Stimulated activated naive CD8-positive, alpha-beta T cell treated with anti-CD3 and anti-CD28 coated beads, Interleukin-15, Interleukin-2, amounts not matched to agents 100 U/mL and 50 U/mL, for 24 hours (primary cell): ENCODE results near the gene TRIM66.

Experiments used
- ATAC-seq: fragments of 150-1000 bp; cut with Tn5 transposase; one replicate; pipeline ENCODE4 v1.10.0; 2021
- DNase-seq: peaks from one replicate; pipeline ENCODE4 v3.0.0; 2021

The TRIM66 gene

GRCh38 chr11:8682303-8683114, at the start of gene TRIM66, which contains the start of gene RPL27A:
Gene TRIM66, minus strand, starts transcription at chr11:8682665. Its CDS starts 10,391 bp downstream, at chr11:8672274.
Gene RPL27A, plus strand, starts transcription at chr11:8682792. Its CDS starts 22 bp downstream, at chr11:8682814.
- peak; percentile 96 for ATAC-seq
- peak; percentile 99 for DNase-seq

GRCh38 chr11:8731647-8732323, 49.3 kb upstream of the TRIM66 start:
- ATAC-seq (no peak), DNase-seq (no peak)

DNA sequence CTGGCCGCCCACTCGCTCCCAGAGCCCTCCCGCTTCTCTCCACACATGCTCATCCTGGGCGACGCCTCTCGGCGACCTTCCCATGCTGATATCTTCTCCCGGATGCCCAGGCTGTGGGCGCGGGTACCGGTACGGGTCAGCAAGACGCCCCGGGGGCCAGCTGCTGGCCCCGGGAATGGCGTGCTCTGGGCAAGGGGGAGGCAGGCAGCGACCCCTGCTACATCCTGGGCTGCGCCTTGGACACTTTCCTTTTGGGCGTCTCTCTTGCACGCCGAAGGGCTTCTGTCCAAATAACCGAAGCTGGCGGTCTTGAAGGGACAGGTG, 48.2 kb upstream of the TRIM66 start:
- ATAC-seq = no peak
- no peak for DNase-seq

DNA sequence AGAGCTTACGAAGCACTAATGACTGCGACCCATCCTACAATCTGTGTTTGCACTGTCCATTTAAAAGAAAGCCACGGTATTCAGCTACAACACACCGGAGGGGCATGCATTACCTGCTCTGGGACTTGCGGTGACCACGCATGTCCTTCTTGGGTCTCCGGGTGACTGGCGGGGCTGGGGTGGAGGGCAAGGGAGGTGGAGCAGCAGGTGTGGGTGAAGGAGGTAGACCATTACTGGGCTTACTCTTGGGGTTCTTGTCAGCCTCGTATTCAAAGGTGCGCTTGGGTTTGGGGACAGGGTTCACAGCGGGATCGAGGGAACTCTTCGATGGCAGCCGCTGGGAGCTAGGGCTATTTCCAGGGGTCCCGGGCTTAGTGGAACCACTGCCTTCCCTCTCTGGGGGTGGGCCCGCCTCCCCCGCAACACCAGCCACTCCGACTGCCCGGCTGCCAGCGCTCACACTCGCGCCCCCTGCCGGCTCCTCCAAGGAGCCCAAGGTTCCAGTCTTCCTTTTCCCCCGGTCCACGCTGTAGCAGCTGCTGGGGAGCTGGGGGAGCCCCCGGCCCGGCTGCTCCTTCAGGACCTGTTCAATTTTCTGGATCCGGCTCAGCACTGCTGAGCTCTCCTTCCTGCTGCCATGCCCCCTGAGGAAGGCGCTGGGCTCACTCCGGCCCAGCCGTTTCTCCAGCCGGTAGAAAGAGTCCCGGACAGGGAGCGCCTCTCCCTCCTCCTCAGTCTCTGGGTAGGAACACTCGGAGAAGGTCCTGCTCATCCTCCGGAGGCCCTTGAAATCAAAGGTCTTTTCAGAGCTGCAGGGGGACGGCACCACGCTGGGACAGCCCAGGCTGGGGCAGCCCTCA, 47.6 kb upstream of the TRIM66 start:
- ATAC-seq = no peak

DNA sequence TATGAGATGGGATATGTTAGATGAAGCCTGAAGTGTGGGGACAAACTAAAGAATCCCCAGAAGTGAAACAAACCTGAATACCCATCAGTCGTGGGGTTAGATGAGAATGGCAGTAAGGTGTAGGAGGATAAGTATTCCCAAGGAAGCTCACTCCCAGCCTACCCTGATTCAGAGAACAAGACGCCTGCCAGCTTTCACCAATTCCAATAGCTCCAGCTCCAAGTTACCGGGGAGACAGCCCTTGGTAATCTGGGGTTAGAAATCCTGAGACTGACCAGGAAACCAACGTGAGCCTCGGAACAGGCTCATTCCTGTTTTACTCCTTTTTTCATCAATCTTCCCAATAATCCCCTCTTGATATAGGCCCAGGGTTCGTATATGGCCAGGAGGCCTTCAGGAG, 46.6 kb upstream of the TRIM66 start:
- ATAC-seq (no peak), DNase-seq (no peak)

More for the DNA sequence above, 47.6 kb upstream of the TRIM66 start:
- DNase-seq = no peak

- no peak for DNase-seq
- ATAC-seq = peak; percentile 34
Measured at GRCh38 chr11:8728563-8728962, 46.1 kb upstream of the TRIM66 start.

DNA sequence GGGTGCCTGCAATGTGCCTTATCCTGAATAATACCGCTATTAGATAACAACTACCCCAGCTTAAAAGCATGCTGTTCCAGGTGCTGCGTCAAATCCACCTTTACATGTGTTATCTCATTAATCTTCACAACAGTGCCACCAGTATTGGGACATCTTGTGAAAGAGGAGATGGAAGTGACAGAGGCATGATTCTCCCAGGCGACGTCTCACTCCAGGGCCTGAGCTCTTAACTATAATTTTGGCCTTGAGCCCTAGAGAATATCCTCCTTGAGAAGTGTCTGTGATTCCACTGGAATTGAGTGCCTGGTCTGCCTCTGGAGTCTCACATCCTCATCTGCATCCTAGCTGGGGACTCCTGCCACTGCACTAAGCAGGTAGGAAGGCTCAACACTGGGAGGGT, 43.9 kb upstream of the TRIM66 start:
- ATAC-seq = no peak
- no peak for DNase-seq

DNA sequence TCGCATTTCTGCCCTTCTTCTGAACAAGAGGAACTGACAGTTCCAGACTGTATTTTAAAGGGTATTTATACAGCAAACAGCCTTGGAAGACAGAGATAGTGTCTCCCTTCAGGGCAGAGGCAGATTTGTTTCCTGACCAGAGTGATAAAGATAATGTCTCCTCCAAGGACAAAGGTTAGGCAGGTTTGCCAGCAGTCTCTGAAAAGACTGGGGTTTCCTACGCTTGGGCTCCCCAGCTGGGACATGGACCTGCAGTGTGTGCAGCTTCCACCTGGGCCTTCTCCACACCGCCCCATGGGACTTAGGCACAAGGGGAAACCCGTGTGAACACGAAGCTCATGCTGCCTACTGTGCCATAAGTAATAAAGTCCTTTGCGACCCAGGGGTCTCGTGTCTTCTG, 42.2 kb upstream of the TRIM66 start:
- ATAC-seq = no peak

DNA sequence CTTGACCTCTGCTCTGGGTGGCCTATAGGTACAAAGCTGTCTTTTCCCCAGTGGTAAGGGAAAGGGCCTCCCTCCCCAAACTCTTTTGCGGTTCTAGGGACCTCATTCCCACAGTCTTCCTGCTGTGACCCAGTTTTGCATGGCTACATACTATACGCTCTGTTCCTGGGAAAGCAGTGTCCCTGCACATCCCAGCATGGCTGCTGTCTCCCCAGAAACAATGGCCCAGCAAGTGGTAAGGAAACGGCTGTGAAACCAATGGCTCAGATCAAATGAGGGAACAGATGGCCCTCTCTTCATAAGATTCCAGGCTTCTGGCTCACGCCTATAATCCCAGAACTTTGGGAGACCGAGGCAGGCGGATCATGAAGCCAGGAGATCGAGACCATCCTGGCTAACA, 41.2 kb upstream of the TRIM66 start:
- DNase-seq (no peak), ATAC-seq (no peak)

More for the DNA sequence above, 42.2 kb upstream of the TRIM66 start:
- no peak for DNase-seq

- DNase-seq = no peak
- no peak for ATAC-seq
Measured at GRCh38 chr11:8722809-8723208, 40.3 kb upstream of the TRIM66 start.

DNA sequence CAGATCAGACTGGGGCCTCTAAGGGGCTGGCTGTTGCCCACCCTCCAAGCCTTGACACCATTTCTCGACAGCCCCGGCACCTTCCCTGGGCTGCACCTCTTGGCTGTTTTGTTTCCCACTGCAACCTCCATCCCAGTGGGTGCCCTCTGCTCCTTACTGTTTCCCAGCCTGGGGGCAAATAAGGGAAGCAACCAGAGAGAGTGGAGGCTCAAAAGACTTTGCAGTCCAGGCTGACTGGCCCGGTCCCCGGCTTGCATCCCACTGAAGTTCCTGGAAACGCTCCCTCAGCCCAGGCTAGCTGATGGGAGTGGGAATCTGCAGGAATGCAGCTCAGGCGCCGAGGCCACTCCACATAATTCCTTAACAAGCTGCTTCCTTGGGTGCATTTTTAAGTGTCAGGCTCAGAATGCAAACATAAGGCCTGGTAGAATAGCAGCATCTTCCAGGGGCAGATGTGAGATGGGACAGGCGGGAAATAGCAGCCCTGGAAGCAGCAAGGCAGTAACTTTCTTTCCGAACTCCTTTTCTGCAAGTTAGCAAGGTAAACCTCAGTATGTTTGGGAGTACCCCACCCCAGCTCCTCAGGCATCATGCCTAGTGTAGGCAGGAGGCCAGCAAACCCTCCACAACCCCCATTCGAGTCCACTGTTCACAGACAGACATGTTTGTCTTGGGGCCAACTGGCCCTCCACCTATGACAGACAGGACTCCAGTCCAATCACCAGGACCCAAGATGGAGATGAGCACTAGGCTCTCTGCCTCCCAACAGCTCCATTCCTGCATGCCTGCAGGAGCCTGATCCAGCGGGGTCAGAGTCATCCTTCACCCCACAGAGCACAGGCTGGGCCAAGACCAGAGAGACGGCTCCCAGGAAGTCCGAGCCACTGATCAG, 39.4 kb upstream of the TRIM66 start:
- DNase-seq (no peak), ATAC-seq (no peak)

DNA sequence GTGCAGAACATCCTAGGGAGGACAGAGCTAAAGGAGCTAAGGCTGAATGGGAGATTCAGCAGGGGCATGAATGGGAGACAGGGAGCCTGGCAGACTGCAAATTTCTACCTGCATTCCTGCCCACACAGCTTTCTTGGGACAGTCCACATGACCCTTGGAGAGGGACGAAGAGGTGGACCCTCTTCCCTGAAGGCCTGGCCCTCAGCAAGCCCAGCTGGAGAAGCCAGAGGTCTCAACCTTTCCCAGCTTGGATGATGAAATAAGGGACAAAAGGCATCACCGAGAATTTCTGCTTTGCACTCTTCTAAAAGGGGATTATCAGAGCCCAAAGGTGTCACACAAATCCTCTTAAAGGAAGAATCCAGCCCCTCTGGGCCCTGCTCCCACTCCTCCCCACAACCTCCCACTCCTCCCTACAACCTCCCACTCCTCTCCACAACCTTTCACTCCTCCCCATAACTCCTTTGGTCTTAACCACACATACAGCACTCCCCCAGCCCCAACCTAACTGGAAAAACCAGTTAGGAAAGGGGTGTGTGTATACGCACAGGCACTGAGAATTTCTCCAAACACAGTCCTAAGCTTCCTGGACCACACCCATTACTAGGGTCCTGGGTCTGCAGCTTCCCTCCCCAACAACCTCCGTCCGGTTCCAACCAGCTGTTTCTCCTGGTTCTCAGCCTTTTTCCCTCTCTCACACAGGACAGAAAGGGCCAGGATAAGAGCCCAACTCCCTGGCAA, 38.6 kb upstream of the TRIM66 start:
- DNase-seq (no peak), ATAC-seq (no peak)

GRCh38 chr11:8720352-8720751, 37.9 kb upstream of the TRIM66 start:
- DNase-seq (no peak), ATAC-seq (no peak)

GRCh38 chr11:8719721-8720120, 37.3 kb upstream of the TRIM66 start:
- no peak for ATAC-seq

GRCh38 chr11:8719211-8719649, 36.8 kb upstream of the TRIM66 start:
- ATAC-seq = no peak
- no peak for DNase-seq

More at GRCh38 chr11:8719721-8720120, 37.3 kb upstream of the TRIM66 start:
- no peak for DNase-seq

- no peak for ATAC-seq
- no peak for DNase-seq
Measured at GRCh38 chr11:8717876-8718753, 35.6 kb upstream of the TRIM66 start.

DNA sequence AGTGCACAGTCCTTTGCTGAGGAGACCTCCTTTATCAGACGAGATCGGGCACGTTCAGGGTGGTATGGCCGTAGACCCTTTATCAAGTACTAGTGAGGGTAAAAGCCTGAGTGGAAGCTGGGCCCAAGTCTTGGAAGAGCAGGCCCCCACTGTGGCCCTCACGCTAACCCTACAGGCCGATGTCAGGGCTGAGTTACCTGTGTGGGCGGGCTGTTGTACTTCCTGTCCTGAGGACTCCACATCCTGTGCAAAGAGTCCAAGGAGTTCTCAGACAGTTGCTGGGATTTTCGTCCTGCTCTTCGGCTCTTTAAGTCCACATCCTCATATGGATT, 35.0 kb upstream of the TRIM66 start:
- DNase-seq (no peak), ATAC-seq (no peak)

DNA sequence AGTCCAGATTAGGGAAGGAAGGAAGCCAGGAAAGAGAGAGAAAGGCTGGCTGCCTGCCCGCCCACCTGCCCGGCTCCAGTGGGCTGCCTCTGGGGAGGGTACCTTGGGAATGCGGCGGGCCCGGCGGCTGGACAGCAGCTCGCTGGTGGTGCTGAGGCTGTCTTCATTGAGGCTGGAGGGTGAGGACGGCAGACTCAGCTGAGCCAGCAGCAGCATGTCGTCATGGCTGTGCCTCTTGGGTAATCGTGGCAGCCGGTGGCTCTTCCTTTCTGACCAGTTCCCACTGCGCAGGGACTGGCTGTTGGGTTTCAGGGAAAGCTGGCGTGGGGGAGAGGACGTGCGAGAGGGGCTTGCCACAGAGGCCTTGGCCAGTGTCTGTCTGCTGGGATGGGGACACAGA, 33.0 kb upstream of the TRIM66 start:
- no peak for DNase-seq
- ATAC-seq = no peak

- no peak for DNase-seq
- no peak for ATAC-seq
Measured at GRCh38 chr11:8714622-8715225, 32.3 kb upstream of the TRIM66 start.
